ENCODE measurements around the gene SHROOM3.

DNA sequence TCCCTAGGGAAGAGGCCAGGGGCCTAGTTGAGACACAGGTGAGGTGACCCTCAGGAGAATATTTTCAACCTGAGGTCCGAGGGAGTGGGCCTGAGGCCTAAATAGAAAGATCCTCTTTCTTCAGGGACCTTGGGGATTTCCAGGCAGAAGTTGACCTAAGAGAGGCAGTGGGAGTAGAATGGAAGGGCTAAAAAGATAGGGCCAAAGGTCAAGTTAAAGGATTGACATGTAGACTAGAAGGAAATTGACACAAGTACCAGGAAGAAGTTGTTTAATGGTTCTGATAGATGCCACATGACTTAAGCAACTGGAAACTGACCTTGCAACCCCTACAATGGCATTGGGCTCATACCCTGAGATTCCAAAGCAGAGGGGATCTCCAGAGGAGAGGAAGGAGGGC, 76.9 kb downstream of the SHROOM3 start:
- TF ChIP-seq, protein P1, sequence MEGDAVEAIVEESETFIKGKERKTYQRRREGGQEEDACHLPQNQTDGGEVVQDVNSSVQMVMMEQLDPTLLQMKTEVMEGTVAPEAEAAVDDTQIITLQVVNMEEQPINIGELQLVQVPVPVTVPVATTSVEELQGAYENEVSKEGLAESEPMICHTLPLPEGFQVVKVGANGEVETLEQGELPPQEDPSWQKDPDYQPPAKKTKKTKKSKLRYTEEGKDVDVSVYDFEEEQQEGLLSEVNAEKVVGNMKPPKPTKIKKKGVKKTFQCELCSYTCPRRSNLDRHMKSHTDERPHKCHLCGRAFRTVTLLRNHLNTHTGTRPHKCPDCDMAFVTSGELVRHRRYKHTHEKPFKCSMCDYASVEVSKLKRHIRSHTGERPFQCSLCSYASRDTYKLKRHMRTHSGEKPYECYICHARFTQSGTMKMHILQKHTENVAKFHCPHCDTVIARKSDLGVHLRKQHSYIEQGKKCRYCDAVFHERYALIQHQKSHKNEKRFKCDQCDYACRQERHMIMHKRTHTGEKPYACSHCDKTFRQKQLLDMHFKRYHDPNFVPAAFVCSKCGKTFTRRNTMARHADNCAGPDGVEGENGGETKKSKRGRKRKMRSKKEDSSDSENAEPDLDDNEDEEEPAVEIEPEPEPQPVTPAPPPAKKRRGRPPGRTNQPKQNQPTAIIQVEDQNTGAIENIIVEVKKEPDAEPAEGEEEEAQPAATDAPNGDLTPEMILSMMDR (IDR thresholded peaks at IDR 0.05): no peak
- TF ChIP-seq POLR2A (IDR thresholded peaks at IDR 0.05) (no peak), POLR2AphosphoS5 (IDR thresholded peaks at IDR 0.05; ENCODE audit: insufficient read depth in 1 of 2, low read depth in 1 of 2) (no peak)
